ENCODE measurements around the gene WDFY4. TPM values are rescaled to one million over a fixed set of nuclear protein-coding genes. Genes with fewer than 3 reads are reported as not detected.

Gene WDFY4
- total RNA-seq (2014; rRNA removed; shearing (Covaris generic); ENCODE audit: low replicate concordance): 144 and 181 TPM in 2 replicates

- no peaks in the 10 kb centered on the region for H3K27me3 ChIP-seq (ENCODE audit: low read length)
- H3K4me2 ChIP-seq (ENCODE audit: low read depth, low read length, poor library complexity, severe bottlenecking): peak within 1 kb of the TSS; percentile 91
- peak within 1 kb of the TSS; percentile 93 for H3K9ac ChIP-seq (ENCODE audit: low read length)
- H3K27ac ChIP-seq (ENCODE audit: low read length): peak within 1 kb of the TSS; percentile 97
- peak within 1 kb of the TSS; percentile 75 for H3K4me3 ChIP-seq (ENCODE audit: low read length)
- peaks cover 13% of the 10 kb centered on the region for H3K36me3 ChIP-seq (ENCODE audit: insufficient read depth, low read length)
- 0 out of 2 replicates have a peak, but pooled peaks cover 4% of the 10 kb centered on the region for H4K20me1 ChIP-seq (ENCODE audit: insufficient read depth, low read depth, low read length)
- no peaks in the 10 kb centered on the region for H3K9me3 ChIP-seq (ENCODE audit: low read length)
- peaks cover 98% of the 10 kb centered on the region for H3K4me1 ChIP-seq (ENCODE audit: low read length)
- no peak within 1 kb of the TSS for H2AFZ ChIP-seq (ENCODE audit: low read length)
- peaks cover 57% of the 10 kb centered on the region for H3K79me2 ChIP-seq (ENCODE audit: low read length)
- no peaks in the 10 kb centered on the region for H3K9me2 ChIP-seq (replicated peaks; ENCODE audit: insufficient read depth, low read length)
- peak; percentile 88 for DNase-seq
These were observed at the start of gene WDFY4 for GRCh38 chr10:48684792-48685623. WDFY4 (plus strand) TSS chr10:48684873; CDS start chr10:48709733, 24,860 bp downstream.

GRCh38 chr10:48634984-48635557 lies 49.6 kb upstream of the WDFY4 start:
- H3K9ac ChIP-seq (ENCODE audit: low read length): peak overlapping the region; percentile 54
- peak overlapping the region; percentile 81 for H3K27ac ChIP-seq (ENCODE audit: low read length)
- no peaks in the 10 kb centered on the region for H3K79me2 ChIP-seq (ENCODE audit: low read length)
- no peaks in the 10 kb centered on the region for H4K20me1 ChIP-seq (ENCODE audit: insufficient read depth, low read depth, low read length)
- no peaks in the 10 kb centered on the region for H3K9me3 ChIP-seq (ENCODE audit: low read length)
- H3K4me1 ChIP-seq (ENCODE audit: low read length): peaks cover 46% of the 10 kb centered on the region
- H3K4me2 ChIP-seq (ENCODE audit: low read depth, low read length, poor library complexity, severe bottlenecking): peak overlapping the region; percentile 73
- H3K27me3 ChIP-seq (ENCODE audit: low read length): no peaks in the 10 kb centered on the region
- H3K36me3 ChIP-seq (ENCODE audit: insufficient read depth, low read length): no peaks in the 10 kb centered on the region
- no peak overlapping the region for H2AFZ ChIP-seq (ENCODE audit: low read length)
- peak overlapping the region; percentile 54; the same call in 1 of the 2 replicates for H3K4me3 ChIP-seq (ENCODE audit: low read length)
- H3K9me2 ChIP-seq (replicated peaks; ENCODE audit: insufficient read depth, low read length): no peaks in the 10 kb centered on the region
- DNase-seq: no peak

GRCh38 chr10:48636231-48636630 lies 48.4 kb upstream of the WDFY4 start:
- H3K9me3 ChIP-seq (ENCODE audit: low read length): no peaks in the 10 kb centered on the region
- no peaks in the 10 kb centered on the region for H3K9me2 ChIP-seq (replicated peaks; ENCODE audit: insufficient read depth, low read length)
- no peaks in the 10 kb centered on the region for H3K79me2 ChIP-seq (ENCODE audit: low read length)
- no peaks in the 10 kb centered on the region for H3K27me3 ChIP-seq (ENCODE audit: low read length)
- H3K36me3 ChIP-seq (ENCODE audit: insufficient read depth, low read length): no peaks in the 10 kb centered on the region
- peaks cover 46% of the 10 kb centered on the region for H3K4me1 ChIP-seq (ENCODE audit: low read length)
- no peak overlapping the region for H3K27ac ChIP-seq (ENCODE audit: low read length)
- no peak overlapping the region for H3K4me2 ChIP-seq (ENCODE audit: low read depth, low read length, poor library complexity, severe bottlenecking)
- H4K20me1 ChIP-seq (ENCODE audit: insufficient read depth, low read depth, low read length): no peaks in the 10 kb centered on the region
- DNase-seq: no peak
- H3K9ac ChIP-seq (ENCODE audit: low read length): no peak overlapping the region
- no peak overlapping the region for H2AFZ ChIP-seq (ENCODE audit: low read length)
- H3K4me3 ChIP-seq (ENCODE audit: low read length): no peak overlapping the region

GRCh38 chr10:48636901-48637300 lies 47.8 kb upstream of the WDFY4 start:
- Histone ChIP-seq H3K9me2 (replicated peaks; ENCODE audit: insufficient read depth, low read length) (no peaks in the 10 kb centered on the region), H3K27me3 (ENCODE audit: low read length) (no peaks in the 10 kb centered on the region), H3K9ac (ENCODE audit: low read length) (no peak overlapping the region), H3K79me2 (ENCODE audit: low read length) (no peaks in the 10 kb centered on the region), H3K4me1 (ENCODE audit: low read length) (peaks cover 46% of the 10 kb centered on the region), H3K27ac (ENCODE audit: low read length) (no peak overlapping the region), H3K4me2 (ENCODE audit: low read depth, low read length, poor library complexity, severe bottlenecking) (no peak overlapping the region), H3K4me3 (ENCODE audit: low read length) (no peak overlapping the region), H2AFZ (ENCODE audit: low read length) (no peak overlapping the region), H3K9me3 (ENCODE audit: low read length) (no peaks in the 10 kb centered on the region), H4K20me1 (ENCODE audit: insufficient read depth, low read depth, low read length) (no peaks in the 10 kb centered on the region), H3K36me3 (ENCODE audit: insufficient read depth, low read length) (no peaks in the 10 kb centered on the region)
- no peak for DNase-seq

- no peak overlapping the region for H3K4me3 ChIP-seq (ENCODE audit: low read length)
- no peaks in the 10 kb centered on the region for H3K9me3 ChIP-seq (ENCODE audit: low read length)
- no peaks in the 10 kb centered on the region for H3K79me2 ChIP-seq (ENCODE audit: low read length)
- no peak overlapping the region for H3K4me2 ChIP-seq (ENCODE audit: low read depth, low read length, poor library complexity, severe bottlenecking)
- no peak overlapping the region for H3K27ac ChIP-seq (ENCODE audit: low read length)
- H3K36me3 ChIP-seq (ENCODE audit: insufficient read depth, low read length): no peaks in the 10 kb centered on the region
- no peak overlapping the region for H3K9ac ChIP-seq (ENCODE audit: low read length)
- no peaks in the 10 kb centered on the region for H3K27me3 ChIP-seq (ENCODE audit: low read length)
- DNase-seq: no peak
- H3K9me2 ChIP-seq (replicated peaks; ENCODE audit: insufficient read depth, low read length): no peaks in the 10 kb centered on the region
- H3K4me1 ChIP-seq (ENCODE audit: low read length): peaks cover 44% of the 10 kb centered on the region
- no peaks in the 10 kb centered on the region for H4K20me1 ChIP-seq (ENCODE audit: insufficient read depth, low read depth, low read length)
- no peak overlapping the region for H2AFZ ChIP-seq (ENCODE audit: low read length)
These were observed 46.5 kb upstream of the WDFY4 start for GRCh38 chr10:48638158-48638557.

- H3K36me3 ChIP-seq (ENCODE audit: insufficient read depth, low read length): no peaks in the 10 kb centered on the region
- no peak overlapping the region for H3K4me3 ChIP-seq (ENCODE audit: low read length)
- no peak overlapping the region for H3K4me2 ChIP-seq (ENCODE audit: low read depth, low read length, poor library complexity, severe bottlenecking)
- no peaks in the 10 kb centered on the region for H3K9me2 ChIP-seq (replicated peaks; ENCODE audit: insufficient read depth, low read length)
- no peak overlapping the region for H3K9ac ChIP-seq (ENCODE audit: low read length)
- DNase-seq: no peak
- H3K9me3 ChIP-seq (ENCODE audit: low read length): no peaks in the 10 kb centered on the region
- no peaks in the 10 kb centered on the region for H4K20me1 ChIP-seq (ENCODE audit: insufficient read depth, low read depth, low read length)
- no peaks in the 10 kb centered on the region for H3K27me3 ChIP-seq (ENCODE audit: low read length)
- no peak overlapping the region for H3K27ac ChIP-seq (ENCODE audit: low read length)
- no peak overlapping the region for H2AFZ ChIP-seq (ENCODE audit: low read length)
- no peaks in the 10 kb centered on the region for H3K79me2 ChIP-seq (ENCODE audit: low read length)
- H3K4me1 ChIP-seq (ENCODE audit: low read length): peaks cover 36% of the 10 kb centered on the region
These were observed 45.7 kb upstream of the WDFY4 start for GRCh38 chr10:48638739-48639527.

GRCh38 chr10:48639632-48640031 lies 45.0 kb upstream of the WDFY4 start:
- no peak for DNase-seq
- Histone ChIP-seq H3K4me2 (ENCODE audit: low read depth, low read length, poor library complexity, severe bottlenecking) (no peak overlapping the region), H3K9me3 (ENCODE audit: low read length) (no peaks in the 10 kb centered on the region), H3K36me3 (ENCODE audit: insufficient read depth, low read length) (no peaks in the 10 kb centered on the region), H3K4me1 (ENCODE audit: low read length) (peaks cover 29% of the 10 kb centered on the region), H3K9ac (ENCODE audit: low read length) (no peak overlapping the region), H4K20me1 (ENCODE audit: insufficient read depth, low read depth, low read length) (no peaks in the 10 kb centered on the region), H2AFZ (ENCODE audit: low read length) (no peak overlapping the region), H3K27ac (ENCODE audit: low read length) (no peak overlapping the region), H3K9me2 (replicated peaks; ENCODE audit: insufficient read depth, low read length) (no peaks in the 10 kb centered on the region), H3K27me3 (ENCODE audit: low read length) (no peaks in the 10 kb centered on the region), H3K4me3 (ENCODE audit: low read length) (no peak overlapping the region), H3K79me2 (ENCODE audit: low read length) (no peaks in the 10 kb centered on the region)

- Histone ChIP-seq H3K9ac (ENCODE audit: low read length) (no peak overlapping the region), H3K27me3 (ENCODE audit: low read length) (peaks cover 2% of the 10 kb centered on the region; the same call in 1 of the 2 replicates), H4K20me1 (ENCODE audit: insufficient read depth, low read depth, low read length) (no peaks in the 10 kb centered on the region), H3K36me3 (ENCODE audit: insufficient read depth, low read length) (no peaks in the 10 kb centered on the region), H2AFZ (ENCODE audit: low read length) (no peak overlapping the region), H3K9me2 (replicated peaks; ENCODE audit: insufficient read depth, low read length) (no peaks in the 10 kb centered on the region), H3K4me1 (ENCODE audit: low read length) (peaks cover 23% of the 10 kb centered on the region), H3K79me2 (ENCODE audit: low read length) (no peaks in the 10 kb centered on the region), H3K4me2 (ENCODE audit: low read depth, low read length, poor library complexity, severe bottlenecking) (no peak overlapping the region), H3K27ac (ENCODE audit: low read length) (no peak overlapping the region), H3K9me3 (ENCODE audit: low read length) (no peaks in the 10 kb centered on the region), H3K4me3 (ENCODE audit: low read length) (no peak overlapping the region)
- no peak for DNase-seq
These were observed 44.3 kb upstream of the WDFY4 start for GRCh38 chr10:48640326-48640725.
